Measurements from ENCODE around the gene CMTM7.
"Not testable (repeated sequence)": the region's sequence is repeated elsewhere in the genome, so short reads cannot be mapped to it uniquely, and the experiment has no call there.

Gene CMTM7

GRCh38 chr3:32432711-32433530 is 41.3 kb downstream of the CMTM7 start:
- Histone ChIP-seq H3K4me3 (ENCODE audit: low read length) (no peak overlapping the region), H3K27ac (ENCODE audit: low read length) (no peak overlapping the region), H3K9ac (ENCODE audit: low read length) (no peak overlapping the region), H3K27me3 (ENCODE audit: control insufficient read depth, insufficient read depth, low read length) (no peaks in the 10 kb centered on the region), H3K9me3 (ENCODE audit: control insufficient read depth, low read depth, low read length) (no peaks in the 10 kb centered on the region), H3K4me1 (ENCODE audit: control insufficient read depth, low read depth, low read length) (no peaks in the 10 kb centered on the region), H3K36me3 (ENCODE audit: control insufficient read depth, low read depth, low read length) (no peaks in the 10 kb centered on the region)

- Histone ChIP-seq H3K9me3 (ENCODE audit: control insufficient read depth, low read depth, low read length) (no peaks in the 10 kb centered on the region), H3K9ac (ENCODE audit: low read length) (no peak overlapping the region), H3K36me3 (ENCODE audit: control insufficient read depth, low read depth, low read length) (no peaks in the 10 kb centered on the region), H3K27ac (ENCODE audit: low read length) (no peak overlapping the region), H3K4me3 (ENCODE audit: low read length) (no peak overlapping the region), H3K4me1 (ENCODE audit: control insufficient read depth, low read depth, low read length) (no peaks in the 10 kb centered on the region), H3K27me3 (ENCODE audit: control insufficient read depth, insufficient read depth, low read length) (no peaks in the 10 kb centered on the region)
Observed at GRCh38 chr3:32434206-32434605, 42.6 kb downstream of the CMTM7 start.

- no peak overlapping the region for H3K9ac ChIP-seq (ENCODE audit: low read length)
- H3K4me3 ChIP-seq (ENCODE audit: low read length), result no peak overlapping the region
- H3K36me3 ChIP-seq (ENCODE audit: control insufficient read depth, low read depth, low read length), result no peaks in the 10 kb centered on the region
- H3K27ac ChIP-seq (ENCODE audit: low read length), result no peak overlapping the region
- H3K9me3 ChIP-seq (ENCODE audit: control insufficient read depth, low read depth, low read length), result no peaks in the 10 kb centered on the region
- H3K4me1 ChIP-seq (ENCODE audit: control insufficient read depth, low read depth, low read length), result no peaks in the 10 kb centered on the region
- H3K27me3 ChIP-seq (ENCODE audit: control insufficient read depth, insufficient read depth, low read length), result no peaks in the 10 kb centered on the region
Observed at GRCh38 chr3:32435911-32436815, 44.5 kb downstream of the CMTM7 start.

GRCh38 chr3:32436816-32437189 is 45.1 kb downstream of the CMTM7 start:
- no peak overlapping the region for H3K27ac ChIP-seq (ENCODE audit: low read length)
- H3K27me3 ChIP-seq (ENCODE audit: control insufficient read depth, insufficient read depth, low read length), result no peaks in the 10 kb centered on the region
- H3K36me3 ChIP-seq (ENCODE audit: control insufficient read depth, low read depth, low read length), result no peaks in the 10 kb centered on the region
- no peak overlapping the region for H3K4me3 ChIP-seq (ENCODE audit: low read length)
- no peaks in the 10 kb centered on the region for H3K9me3 ChIP-seq (ENCODE audit: control insufficient read depth, low read depth, low read length)
- no peak overlapping the region for H3K9ac ChIP-seq (ENCODE audit: low read length)
- H3K4me1 ChIP-seq (ENCODE audit: control insufficient read depth, low read depth, low read length), result no peaks in the 10 kb centered on the region

GRCh38 chr3:32437896-32438295 is 46.2 kb downstream of the CMTM7 start:
- no peaks in the 10 kb centered on the region for H3K4me1 ChIP-seq (ENCODE audit: control insufficient read depth, low read depth, low read length)
- no peak overlapping the region for H3K27ac ChIP-seq (ENCODE audit: low read length)
- H3K9ac ChIP-seq (ENCODE audit: low read length), result no peak overlapping the region

GRCh38 chr3:32438596-32439344 is 47.1 kb downstream of the CMTM7 start:
- H3K27me3 ChIP-seq (ENCODE audit: control insufficient read depth, insufficient read depth, low read length), result no peaks in the 10 kb centered on the region
- H3K27ac ChIP-seq (ENCODE audit: low read length), result no peak overlapping the region
- no peaks in the 10 kb centered on the region for H3K9me3 ChIP-seq (ENCODE audit: control insufficient read depth, low read depth, low read length)
- no peak overlapping the region for H3K9ac ChIP-seq (ENCODE audit: low read length)
- H3K4me3 ChIP-seq (ENCODE audit: low read length), result no peak overlapping the region
- H3K4me1 ChIP-seq (ENCODE audit: control insufficient read depth, low read depth, low read length), result no peaks in the 10 kb centered on the region
- H3K36me3 ChIP-seq (ENCODE audit: control insufficient read depth, low read depth, low read length), result no peaks in the 10 kb centered on the region

More at GRCh38 chr3:32437896-32438295, 46.2 kb downstream of the CMTM7 start:
- H3K36me3 ChIP-seq (ENCODE audit: control insufficient read depth, low read depth, low read length), result no peaks in the 10 kb centered on the region
- H3K27me3 ChIP-seq (ENCODE audit: control insufficient read depth, insufficient read depth, low read length), result no peaks in the 10 kb centered on the region
- no peaks in the 10 kb centered on the region for H3K9me3 ChIP-seq (ENCODE audit: control insufficient read depth, low read depth, low read length)
- no peak overlapping the region for H3K4me3 ChIP-seq (ENCODE audit: low read length)

- not testable (repeated sequence) for H3K4me1 ChIP-seq (ENCODE audit: control insufficient read depth, low read depth, low read length); H3K9ac ChIP-seq (ENCODE audit: low read length); H3K4me3 ChIP-seq (ENCODE audit: low read length); H3K9me3 ChIP-seq (ENCODE audit: control insufficient read depth, low read depth, low read length); H3K36me3 ChIP-seq (ENCODE audit: control insufficient read depth, low read depth, low read length); H3K27ac ChIP-seq (ENCODE audit: low read length); H3K27me3 ChIP-seq (ENCODE audit: control insufficient read depth, insufficient read depth, low read length)
Observed at GRCh38 chr3:32439421-32439820, 47.8 kb downstream of the CMTM7 start.

GRCh38 chr3:32440611-32441350 is 49.1 kb downstream of the CMTM7 start:
- H3K27me3 ChIP-seq (ENCODE audit: control insufficient read depth, insufficient read depth, low read length), result no peaks in the 10 kb centered on the region
- no peak overlapping the region for H3K27ac ChIP-seq (ENCODE audit: low read length)
- no peak overlapping the region for H3K4me3 ChIP-seq (ENCODE audit: low read length)
- H3K9ac ChIP-seq (ENCODE audit: low read length), result no peak overlapping the region
- no peaks in the 10 kb centered on the region for H3K4me1 ChIP-seq (ENCODE audit: control insufficient read depth, low read depth, low read length)
- no peaks in the 10 kb centered on the region for H3K36me3 ChIP-seq (ENCODE audit: control insufficient read depth, low read depth, low read length)
- H3K9me3 ChIP-seq (ENCODE audit: control insufficient read depth, low read depth, low read length), result no peaks in the 10 kb centered on the region

- Histone ChIP-seq H3K9ac (ENCODE audit: low read length) (no peak overlapping the region), H3K27ac (ENCODE audit: low read length) (no peak overlapping the region), H3K9me3 (ENCODE audit: control insufficient read depth, low read depth, low read length) (no peaks in the 10 kb centered on the region), H3K4me1 (ENCODE audit: control insufficient read depth, low read depth, low read length) (peaks cover 3% of the 10 kb centered on the region), H3K4me3 (ENCODE audit: low read length) (no peak overlapping the region), H3K36me3 (ENCODE audit: control insufficient read depth, low read depth, low read length) (no peaks in the 10 kb centered on the region), H3K27me3 (ENCODE audit: control insufficient read depth, insufficient read depth, low read length) (no peaks in the 10 kb centered on the region)
Observed at GRCh38 chr3:32442766-32443165, 51.1 kb downstream of the CMTM7 start.

- no peak overlapping the region for H3K27ac ChIP-seq (ENCODE audit: low read length)
- H3K9me3 ChIP-seq (ENCODE audit: control insufficient read depth, low read depth, low read length), result no peaks in the 10 kb centered on the region
- no peak overlapping the region for H3K4me3 ChIP-seq (ENCODE audit: low read length)
- H3K36me3 ChIP-seq (ENCODE audit: control insufficient read depth, low read depth, low read length), result no peaks in the 10 kb centered on the region
- H3K9ac ChIP-seq (ENCODE audit: low read length), result no peak overlapping the region
- no peaks in the 10 kb centered on the region for H3K27me3 ChIP-seq (ENCODE audit: control insufficient read depth, insufficient read depth, low read length)
- H3K4me1 ChIP-seq (ENCODE audit: control insufficient read depth, low read depth, low read length), result peaks cover 8% of the 10 kb centered on the region
Observed at GRCh38 chr3:32443478-32443877, 51.8 kb downstream of the CMTM7 start.
